ENCODE measurements around the gene TAF8. TPM values are rescaled to one million over a fixed set of nuclear protein-coding genes. Genes with fewer than 3 reads are reported as not detected.
"Not testable (repeated sequence)": the region's sequence is repeated elsewhere in the genome, so short reads cannot be mapped to it uniquely, and the experiment has no call there.

The TAF8 gene
- polyA plus RNA-seq (2011; rRNA removed) (11.9 and 13.9 TPM in 2 replicates), polyA minus RNA-seq (2011; rRNA and poly(A)+ RNA removed) (22.8 and 33.0 TPM in 2 replicates)

- DNase-seq (ENCODE audit: low read depth), result peak; percentile 52
- POLR2A ChIA-PET, result interaction anchor here (0.5 to 1.0 kb wide), 3 partner anchors 44 to 344 kb away, joined by 5 to 6 read pairs (median 5); no protein-coding TSS in a partner anchor
- TF ChIP-seq CTCF (IDR thresholded peaks at IDR 0.05; ENCODE audit: insufficient read depth, low read depth, low read length), result no peak
- H3K4me3 ChIP-seq (ENCODE audit: low read depth, low read length), result peak within 1 kb of the TSS; percentile 66
- CTCF ChIA-PET, result interaction anchor here (0.5 to 12.7 kb wide), 10 partner anchors 10 to 682 kb away, joined by 3 to 152 read pairs (median 3); partner anchors contain the start of genes CCND3 and TOMM6
- peaks cover 8% of the 10 kb centered on the region for H3K27me3 ChIP-seq (ENCODE audit: control insufficient read depth, insufficient read depth, low read length)
- peaks cover 2% of the 10 kb centered on the region for H3K36me3 ChIP-seq (ENCODE audit: control insufficient read depth, insufficient read depth, low read length)
Measured at GRCh38 chr6:42050297-42051267, at the start of gene TAF8. TAF8 (plus strand) TSS chr6:42050524; CDS start chr6:42050542, 18 bp downstream.

GRCh38 chr6:42001506-42001905, 48.8 kb upstream of the TAF8 start:
- H3K36me3 ChIP-seq (ENCODE audit: control insufficient read depth, insufficient read depth, low read length), result no peaks in the 10 kb centered on the region
- ChIA-PET CTCF (no interaction called here), POLR2A (interaction anchor here (0.6 kb wide), 1 partner anchor 897 kb away, joined by 7 read pairs; no protein-coding TSS in a partner anchor)
- no peak overlapping the region for H3K4me3 ChIP-seq (ENCODE audit: low read depth, low read length)
- no peak for DNase-seq (ENCODE audit: low read depth)
- H3K27me3 ChIP-seq (ENCODE audit: control insufficient read depth, insufficient read depth, low read length), result no peaks in the 10 kb centered on the region
- TF ChIP-seq CTCF (IDR thresholded peaks at IDR 0.05; ENCODE audit: insufficient read depth, low read depth, low read length), result no peak

GRCh38 chr6:42003658-42004057, 46.7 kb upstream of the TAF8 start:
- DNase-seq (ENCODE audit: low read depth); H3K4me3 ChIP-seq (ENCODE audit: low read depth, low read length); H3K36me3 ChIP-seq (ENCODE audit: control insufficient read depth, insufficient read depth, low read length); POLR2A ChIA-PET; H3K27me3 ChIP-seq (ENCODE audit: control insufficient read depth, insufficient read depth, low read length): not testable (repeated sequence)
- CTCF ChIA-PET, result interaction anchor here (0.6 kb wide), 1 partner anchor 11 kb away, joined by 3 read pairs; no protein-coding TSS in a partner anchor

GRCh38 chr6:42007286-42008137, 42.8 kb upstream of the TAF8 start:
- no peak for TF ChIP-seq CTCF (IDR thresholded peaks at IDR 0.05; ENCODE audit: insufficient read depth, low read depth, low read length)
- no peaks in the 10 kb centered on the region for H3K27me3 ChIP-seq (ENCODE audit: control insufficient read depth, insufficient read depth, low read length)
- ChIA-PET POLR2A (interaction anchor here (0.6 to 1.1 kb wide), 2 partner anchors 9 to 43 kb away, joined by 4 to 5 read pairs; partner anchors contain the start of gene TAF8), CTCF (interaction anchor here (0.7 kb wide), 1 partner anchor 17 kb away, joined by 3 read pairs; no protein-coding TSS in a partner anchor)
- no peaks in the 10 kb centered on the region for H3K36me3 ChIP-seq (ENCODE audit: control insufficient read depth, insufficient read depth, low read length)
- DNase-seq (ENCODE audit: low read depth), result no peak
- H3K4me3 ChIP-seq (ENCODE audit: low read depth, low read length), result no peak overlapping the region

GRCh38 chr6:42008138-42008528, 42.2 kb upstream of the TAF8 start:
- H3K27me3 ChIP-seq (ENCODE audit: control insufficient read depth, insufficient read depth, low read length); CTCF ChIA-PET; H3K4me3 ChIP-seq (ENCODE audit: low read depth, low read length); DNase-seq (ENCODE audit: low read depth); POLR2A ChIA-PET; H3K36me3 ChIP-seq (ENCODE audit: control insufficient read depth, insufficient read depth, low read length): not testable (repeated sequence)
